ENCODE results near the gene PANK1. TPM values are rescaled to one million over a fixed set of nuclear protein-coding genes. Genes with fewer than 3 reads are reported as not detected.

The PANK1 gene
- polyA plus RNA-seq, 1 experiment = 9.2 TPM

GRCh38 chr10:89648074-89648473 lies 3.0 kb upstream of the PANK1 start:
- CTCF ChIA-PET = no interaction called here
- POLR2A ChIA-PET = interaction anchor here (0.6 kb wide), 1 partner anchor 166 kb away, joined by 4 read pairs; no protein-coding TSS in a partner anchor
- TF ChIP-seq CTCF (IDR thresholded peaks at IDR 0.05; ENCODE audit: low read depth, low read length) = no peak

GRCh38 chr10:89646889-89647657 lies 2.0 kb upstream of the PANK1 start:
- Histone ChIP-seq H3K4me3 (ENCODE audit: low read depth, low read length) (no peak overlapping the region), H3K27ac (ENCODE audit: low read depth, low read length) (no peak overlapping the region), H3K27me3 (ENCODE audit: control insufficient read depth, insufficient read depth, low read length) (no peaks in the 10 kb centered on the region), H3K9me3 (ENCODE audit: control insufficient read depth, insufficient read depth, low read length) (no peaks in the 10 kb centered on the region)
- ChIA-PET POLR2A (no interaction called here), CTCF (interaction anchor here (1.1 kb wide), 1 partner anchor 12 kb away, joined by 3 read pairs; no protein-coding TSS in a partner anchor)
- no peak for TF ChIP-seq CTCF (IDR thresholded peaks at IDR 0.05; ENCODE audit: low read depth, low read length)
- DNase-seq (ENCODE audit: low read depth, low spot score) = no peak

More at GRCh38 chr10:89648074-89648473, 3.0 kb upstream of the PANK1 start:
- DNase-seq (ENCODE audit: low read depth, low spot score) = no peak
- Histone ChIP-seq H3K27ac (ENCODE audit: low read depth, low read length) (no peak overlapping the region), H3K27me3 (ENCODE audit: control insufficient read depth, insufficient read depth, low read length) (no peaks in the 10 kb centered on the region), H3K4me3 (ENCODE audit: low read depth, low read length) (no peak overlapping the region), H3K9me3 (ENCODE audit: control insufficient read depth, insufficient read depth, low read length) (no peaks in the 10 kb centered on the region)

GRCh38 chr10:89645742-89646172 lies 715 bp upstream of the PANK1 start:
- TF ChIP-seq CTCF (IDR thresholded peaks at IDR 0.05; ENCODE audit: low read depth, low read length) = no peak
- Histone ChIP-seq H3K27ac (ENCODE audit: low read depth, low read length) (peak overlapping the region; percentile 58), H3K9me3 (ENCODE audit: control insufficient read depth, insufficient read depth, low read length) (no peaks in the 10 kb centered on the region), H3K27me3 (ENCODE audit: control insufficient read depth, insufficient read depth, low read length) (no peaks in the 10 kb centered on the region), H3K4me3 (ENCODE audit: low read depth, low read length) (peak overlapping the region; percentile 79)
- no peak for DNase-seq (ENCODE audit: low read depth, low spot score)
- CTCF ChIA-PET = no interaction called here
- POLR2A ChIA-PET = no interaction called here

GRCh38 chr10:89644691-89644966 lies 413 bp downstream of the PANK1 start:
- ChIA-PET POLR2A (interaction anchor here (1.2 to 1.8 kb wide), 4 partner anchors 11 to 66 kb away, joined by 3 to 34 read pairs (median 12); partner anchors contain the start of gene KIF20B), CTCF (no interaction called here)

More at GRCh38 chr10:89644691-89644966, 413 bp downstream of the PANK1 start:
- DNase-seq (ENCODE audit: low read depth, low spot score) = no peak
- no peak for TF ChIP-seq CTCF (IDR thresholded peaks at IDR 0.05; ENCODE audit: low read depth, low read length)
- peak overlapping the region; percentile 79 for H3K4me3 ChIP-seq (ENCODE audit: low read depth, low read length)
- H3K9me3 ChIP-seq (ENCODE audit: control insufficient read depth, insufficient read depth, low read length) = no peaks in the 10 kb centered on the region
- peak overlapping the region; percentile 48 for H3K27ac ChIP-seq (ENCODE audit: low read depth, low read length)
- no peaks in the 10 kb centered on the region for H3K27me3 ChIP-seq (ENCODE audit: control insufficient read depth, insufficient read depth, low read length)
